ENCODE measurements around the gene ANKRD39.

Gene ANKRD39

GRCh38 chr2:96826546-96827278 is 31.1 kb downstream of the ANKRD39 start:
- no peak for DNase-seq

- no peak for DNase-seq
These were observed 32.8 kb downstream of the ANKRD39 start for GRCh38 chr2:96825057-96825456.

- DNase-seq, result no peak
These were observed 33.5 kb downstream of the ANKRD39 start for GRCh38 chr2:96824079-96824870.

DNA sequence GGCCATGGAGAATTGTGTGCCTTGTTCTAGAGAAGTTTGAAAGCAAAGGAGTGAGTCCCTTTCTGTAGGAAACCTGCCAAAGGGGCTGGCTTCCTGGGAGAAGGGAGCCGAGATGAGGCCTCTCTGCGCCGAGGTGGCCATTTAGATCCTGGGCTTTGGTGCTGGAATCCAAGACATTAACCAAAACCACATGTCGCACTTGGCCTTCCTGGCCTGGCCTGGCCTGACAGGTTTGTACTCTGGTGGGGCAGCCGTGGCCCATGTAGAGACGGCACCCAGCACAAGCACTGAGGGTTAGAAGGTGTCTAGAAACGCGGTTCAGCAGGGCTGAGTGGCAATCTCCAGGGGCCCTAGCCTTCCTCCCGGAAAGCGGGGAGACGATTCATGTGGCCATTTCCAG is 34.6 kb downstream of the ANKRD39 start:
- DNase-seq, result no peak

DNA sequence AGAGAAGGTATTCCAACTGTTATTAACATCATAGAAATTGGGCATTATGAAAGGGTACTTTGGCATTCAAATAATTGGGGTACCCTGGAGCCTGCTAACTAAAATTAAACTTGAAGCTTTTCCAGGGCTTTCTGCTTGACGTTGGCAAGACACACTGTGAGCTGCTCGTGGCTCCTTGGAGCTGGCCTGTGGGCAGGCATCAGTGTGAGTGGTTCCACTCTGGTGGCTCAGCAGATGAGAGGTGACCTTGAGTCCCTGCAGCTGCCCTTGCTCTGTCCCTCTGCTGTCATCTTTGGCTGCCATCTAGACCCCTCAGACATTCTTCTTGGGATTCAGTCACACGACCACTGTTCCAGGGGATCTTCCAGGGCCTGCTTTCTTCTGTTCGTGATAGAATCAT is 35.0 kb downstream of the ANKRD39 start:
- DNase-seq, result no peak

DNA sequence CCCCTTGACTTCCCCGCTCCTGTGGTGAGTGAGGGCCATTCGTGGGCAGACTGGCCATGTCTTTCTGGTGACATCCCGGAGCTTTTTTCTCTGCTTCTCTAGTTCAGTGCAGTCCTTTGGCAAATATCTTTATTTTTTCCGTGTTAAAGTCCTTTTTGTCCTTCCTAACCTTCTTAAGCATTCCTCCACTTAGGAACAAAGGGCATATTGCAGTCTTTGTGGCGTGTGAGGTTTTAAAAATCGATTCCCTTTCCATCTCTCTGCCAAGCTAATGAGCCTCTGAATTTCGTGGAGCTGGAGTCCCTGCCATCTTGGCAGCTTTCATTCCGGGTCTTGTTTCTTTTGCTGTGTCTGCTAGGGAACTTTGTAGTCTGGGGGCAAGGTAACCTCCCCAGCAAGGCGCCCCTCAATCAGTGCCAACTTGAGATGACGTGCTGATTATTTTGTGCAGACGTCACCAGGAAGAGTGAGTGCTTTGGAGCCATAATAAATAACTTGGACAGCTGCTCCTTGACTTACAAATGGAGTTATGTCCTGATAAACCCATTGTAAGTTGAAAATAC is 36.6 kb downstream of the ANKRD39 start:
- no peak for DNase-seq

- DNase-seq, result no peak
These were observed 37.8 kb downstream of the ANKRD39 start for GRCh38 chr2:96819876-96820511.

DNA sequence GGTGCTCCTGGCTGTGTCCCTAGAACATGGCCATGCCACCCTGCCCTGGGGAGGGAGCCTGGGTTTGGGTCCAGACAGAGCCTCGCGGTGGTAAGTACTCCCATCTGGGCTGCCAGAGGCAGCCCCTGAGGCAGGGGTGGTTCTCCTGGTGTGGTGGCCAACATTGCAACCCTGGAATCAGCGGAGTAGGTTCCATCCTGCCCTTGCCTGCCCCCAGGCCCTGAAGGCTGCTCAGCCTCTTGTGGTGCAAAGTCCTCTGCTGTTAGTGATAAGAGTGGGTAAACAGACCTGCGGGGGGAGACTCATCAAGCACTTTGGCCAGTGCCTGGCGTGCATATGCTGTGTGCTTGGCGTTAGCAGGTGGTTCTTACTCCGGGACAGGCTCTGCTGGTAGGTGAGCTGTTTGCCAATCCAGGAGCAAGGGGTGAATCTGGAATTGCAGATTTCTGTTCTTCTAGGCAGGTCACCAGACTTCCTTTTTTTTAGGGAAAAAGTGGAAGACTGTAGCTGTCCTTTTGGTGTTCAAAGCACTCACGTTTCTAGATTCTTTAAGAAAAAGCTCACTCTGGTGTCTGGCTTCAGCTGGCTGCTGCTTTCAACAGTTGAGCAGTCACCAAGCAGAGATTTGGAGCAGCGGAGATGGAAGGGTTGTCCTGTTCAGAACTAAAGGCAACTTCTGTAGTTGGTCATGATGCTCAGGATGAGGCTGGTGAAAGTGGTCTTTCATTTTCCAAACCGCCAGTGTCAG is 38.5 kb downstream of the ANKRD39 start:
- no peak for DNase-seq

DNA sequence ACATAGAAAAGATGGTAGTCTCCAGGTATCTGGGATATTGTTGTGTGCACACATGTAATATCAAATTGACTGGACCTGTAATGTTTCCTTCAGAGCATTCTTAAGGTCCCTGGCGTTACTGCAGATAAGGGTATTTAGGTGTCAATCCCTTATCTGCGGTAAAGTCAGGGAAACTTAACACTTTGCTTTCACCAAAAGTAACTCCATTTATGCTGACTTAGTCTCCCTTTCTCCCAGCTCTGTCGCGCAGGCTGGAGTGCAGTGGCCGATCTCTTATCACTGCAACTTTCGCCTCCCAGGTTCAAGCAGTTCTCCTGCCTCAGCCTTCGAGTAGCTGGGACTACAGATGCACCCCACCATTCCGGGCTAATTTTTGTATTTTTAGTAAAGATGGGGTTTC is 39.9 kb downstream of the ANKRD39 start:
- DNase-seq, result no peak

DNA sequence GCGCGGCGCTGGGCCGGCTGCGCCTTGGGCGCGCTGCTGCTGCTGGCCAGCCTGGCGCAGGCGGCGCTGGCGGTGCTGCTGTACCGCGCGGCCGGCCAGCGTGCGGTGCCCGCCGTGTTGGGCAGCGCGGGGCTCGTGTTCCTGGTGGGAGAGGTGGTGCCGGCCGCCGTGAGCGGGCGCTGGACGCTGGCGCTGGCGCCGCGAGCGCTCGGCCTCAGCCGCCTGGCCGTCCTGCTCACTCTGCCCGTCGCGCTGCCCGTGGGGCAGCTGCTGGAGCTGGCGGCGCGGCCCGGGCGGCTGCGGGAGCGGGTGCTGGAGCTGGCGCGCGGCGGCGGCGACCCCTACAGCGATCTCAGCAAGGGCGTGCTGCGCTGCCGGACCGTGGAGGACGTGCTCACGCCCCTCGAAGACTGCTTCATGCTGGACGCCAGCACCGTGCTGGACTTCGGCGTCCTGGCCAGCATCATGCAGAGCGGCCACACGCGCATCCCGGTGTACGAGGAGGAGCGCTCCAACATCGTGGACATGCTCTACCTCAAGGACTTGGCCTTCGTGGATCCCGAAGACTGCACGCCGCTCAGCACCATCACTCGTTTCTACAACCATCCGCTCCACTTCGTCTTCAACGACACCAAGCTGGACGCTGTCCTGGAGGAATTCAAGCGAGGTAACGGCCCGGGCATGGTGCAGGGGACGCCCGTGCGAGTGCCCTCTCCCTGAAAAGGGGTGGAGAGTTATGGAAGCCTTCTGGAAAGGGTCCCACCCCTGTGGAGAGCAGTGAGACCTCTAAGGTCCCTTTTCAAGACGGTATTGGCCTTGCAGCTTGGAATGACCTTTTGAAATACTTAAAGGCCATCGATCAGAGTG is 40.7 kb downstream of the ANKRD39 start:
- DNase-seq, result peak in 1 of 6 experiments; percentile 33

DNA sequence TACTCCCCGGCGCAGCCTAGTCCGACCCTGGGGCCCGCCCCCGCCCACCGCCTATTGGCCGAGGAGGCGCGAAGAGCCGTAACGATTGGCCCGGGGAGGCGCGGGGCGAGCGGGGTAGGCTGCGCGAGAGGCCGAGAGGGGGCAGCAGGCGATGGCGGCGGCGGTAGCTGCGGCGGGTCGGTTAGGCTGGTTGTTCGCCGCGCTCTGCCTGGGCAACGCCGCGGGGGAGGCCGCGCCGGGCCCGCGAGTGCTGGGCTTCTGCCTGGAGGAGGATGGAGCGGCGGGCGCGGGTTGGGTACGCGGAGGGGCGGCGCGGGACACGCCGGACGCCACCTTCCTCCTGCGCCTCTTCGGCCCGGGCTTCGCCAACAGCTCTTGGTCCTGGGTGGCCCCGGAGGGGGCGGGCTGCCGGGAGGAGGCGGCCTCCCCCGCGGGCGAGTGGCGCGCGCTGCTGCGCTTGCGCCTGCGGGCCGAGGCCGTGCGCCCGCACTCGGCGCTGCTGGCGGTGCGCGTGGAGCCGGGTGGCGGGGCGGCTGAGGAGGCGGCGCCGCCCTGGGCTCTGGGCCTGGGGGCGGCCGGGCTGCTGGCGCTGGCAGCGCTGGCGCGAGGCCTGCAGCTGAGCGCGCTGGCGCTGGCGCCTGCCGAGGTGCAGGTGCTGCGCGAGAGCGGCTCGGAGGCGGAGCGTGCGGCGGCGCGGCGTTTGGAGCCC is 41.5 kb downstream of the ANKRD39 start, which contains the start of gene CNNM3:
CNNM3 (plus strand) TSS at position 142 of the 709 bp plus-strand sequence; CDS start at position 152, 10 bp downstream.
- peak; percentile 86 to 93 (median 91) for DNase-seq

GRCh38 chr2:96815326-96816126 is 42.3 kb downstream of the ANKRD39 start:
- DNase-seq, result peak in 3 of 6 experiments; percentile 37 to 76 (median 67)

GRCh38 chr2:96813656-96814055 is 44.2 kb downstream of the ANKRD39 start:
- DNase-seq, result no peak

- no peak for DNase-seq
These were observed 45.9 kb downstream of the ANKRD39 start for GRCh38 chr2:96811917-96812316.

DNA sequence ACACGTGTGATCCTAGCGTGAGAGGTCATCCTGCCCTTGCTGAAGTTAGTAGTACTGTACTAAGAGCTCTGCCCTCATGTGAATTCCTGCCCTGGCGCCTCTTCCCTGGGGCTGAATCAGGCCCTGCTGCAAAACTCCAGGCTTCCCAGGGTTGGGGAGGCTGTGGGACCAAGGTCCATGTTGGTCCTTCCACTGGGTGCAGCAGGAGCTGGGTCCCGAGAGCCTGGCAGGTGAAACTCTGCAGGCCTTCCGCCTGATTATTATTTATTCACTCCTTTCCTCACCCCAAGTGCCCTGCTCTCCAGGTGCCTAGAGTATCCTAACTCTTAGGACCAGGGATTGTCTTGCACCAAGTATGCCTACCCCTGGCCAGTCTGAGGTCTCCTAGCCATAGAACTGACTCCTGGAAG is 47.0 kb downstream of the ANKRD39 start:
- no peak for DNase-seq

DNA sequence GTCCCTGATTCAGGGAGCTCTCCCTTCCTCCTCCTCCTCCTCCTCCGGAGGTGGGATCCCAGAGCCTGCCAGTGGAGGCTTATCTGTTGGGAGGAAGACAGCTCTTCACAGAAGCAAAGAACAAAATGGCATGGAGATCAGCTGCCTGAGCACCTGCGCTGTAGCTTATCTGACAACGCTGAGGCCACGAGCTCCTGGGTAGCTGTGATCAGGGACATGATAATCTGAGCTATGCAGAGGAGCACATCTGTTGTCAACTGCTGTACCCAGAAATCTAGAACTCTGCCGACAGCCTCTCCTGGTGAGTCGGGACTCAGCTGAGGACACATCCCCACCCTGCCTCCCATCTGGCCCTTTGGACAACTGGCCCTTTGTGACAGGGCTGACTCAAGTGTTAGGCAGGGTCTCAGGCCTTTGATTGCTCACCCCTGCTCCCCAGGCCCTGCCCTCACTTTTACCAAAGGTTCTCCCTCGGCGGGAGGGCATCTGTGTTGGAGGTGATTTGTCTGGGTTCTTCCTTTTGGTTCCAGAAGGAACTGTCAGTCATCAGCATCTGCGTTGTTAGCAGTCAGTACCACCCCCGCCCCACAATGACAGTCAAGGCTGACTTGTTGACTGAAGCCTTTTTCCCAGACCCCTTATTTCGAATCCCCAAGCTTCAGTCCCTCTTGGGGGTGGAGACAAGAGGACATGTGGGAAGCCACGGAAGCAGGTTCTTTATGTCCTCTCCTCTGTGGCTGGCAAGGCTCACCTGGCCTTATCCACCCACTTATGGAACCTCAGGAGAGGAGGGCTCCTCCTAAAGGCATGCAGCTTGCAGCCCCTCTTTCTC is 47.6 kb downstream of the ANKRD39 start:
- DNase-seq, result no peak

DNA sequence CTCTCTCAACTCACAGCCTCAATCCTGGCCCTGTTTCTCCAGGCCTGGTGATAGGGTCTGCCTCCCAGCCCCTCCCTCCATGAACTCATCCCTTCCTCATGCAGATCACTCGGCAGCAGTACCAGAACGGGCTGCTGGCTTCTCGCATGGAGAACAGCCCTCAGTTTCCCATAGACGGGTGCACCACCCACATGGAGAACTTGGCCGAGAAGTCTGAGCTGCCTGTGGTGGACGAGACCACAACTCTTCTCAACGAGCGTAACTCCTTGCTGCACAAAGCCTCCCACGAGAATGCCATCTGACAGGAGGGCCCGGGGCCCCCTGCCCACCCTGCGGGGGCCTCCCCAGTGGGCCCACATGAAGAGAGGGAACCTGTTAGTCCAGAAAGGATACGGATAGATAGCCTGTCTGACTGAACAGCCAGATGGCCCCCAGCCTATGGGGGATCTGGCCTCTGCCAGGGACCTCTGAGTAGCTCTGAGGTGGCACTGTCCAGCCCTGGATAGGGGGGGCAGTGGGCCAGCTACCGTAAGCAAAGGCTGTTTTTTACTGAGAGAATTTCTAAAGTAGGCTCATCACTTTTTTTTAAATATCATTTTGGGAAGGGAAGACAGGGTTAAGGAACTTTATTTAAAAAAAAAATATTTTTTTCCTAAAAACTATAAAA is 48.5 kb downstream of the ANKRD39 start:
- no peak for DNase-seq

- DNase-seq, result no peak
These were observed 49.5 kb downstream of the ANKRD39 start for GRCh38 chr2:96808176-96808837.
